ENCODE results near the gene USP12.
"Not testable (repeated sequence)": the region's sequence is repeated elsewhere in the genome, so short reads cannot be mapped to it uniquely, and the experiment has no call there.

Gene USP12

DNA sequence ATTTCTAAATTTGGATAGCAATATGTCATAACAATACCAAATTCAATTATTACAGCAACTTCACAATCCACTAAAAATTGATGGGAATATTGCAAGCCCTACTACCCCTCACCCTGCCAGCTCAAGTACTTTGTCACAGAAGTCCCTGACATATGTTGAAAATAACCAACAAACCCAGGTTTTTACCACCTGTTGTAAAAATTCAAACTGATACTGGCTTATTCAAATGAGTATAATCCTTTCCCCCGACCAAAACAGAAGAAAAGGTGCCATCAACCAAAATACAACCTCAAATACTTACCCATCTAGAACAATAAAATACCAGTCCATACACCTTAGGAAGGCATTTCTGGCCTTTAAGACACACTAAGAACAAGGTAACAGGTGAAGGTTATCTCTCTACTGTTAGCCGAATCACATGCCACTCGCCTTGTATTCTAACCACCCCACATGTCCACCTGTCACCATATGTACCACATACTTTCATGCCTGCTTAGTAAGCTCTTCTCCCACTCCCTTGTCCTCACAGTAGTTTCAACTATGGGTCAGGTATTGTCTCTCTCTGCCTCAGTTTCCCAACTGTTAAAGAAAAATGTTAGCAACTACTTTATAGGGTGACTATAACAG lies 53.1 kb downstream of the USP12 start:
- no peak for FAIRE-seq

DNA sequence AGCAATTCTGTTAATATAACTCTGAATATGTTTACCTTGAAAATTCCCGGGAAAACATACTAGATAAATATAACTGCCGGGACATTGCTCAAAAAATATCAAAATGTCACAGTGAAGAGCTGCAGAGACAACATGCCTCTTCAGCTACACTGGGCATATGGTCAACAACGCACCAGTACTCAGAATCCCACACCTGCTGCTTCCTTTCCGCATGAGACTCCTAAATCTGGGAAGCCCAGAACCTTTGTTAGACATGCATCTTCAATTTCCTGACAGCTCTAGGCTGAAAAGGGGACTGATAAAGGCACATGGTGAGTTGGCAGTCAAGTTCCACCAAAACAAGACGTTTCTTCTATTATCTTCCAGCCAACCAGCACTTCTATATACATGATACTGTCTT lies 53.7 kb downstream of the USP12 start:
- no peak for FAIRE-seq

DNA sequence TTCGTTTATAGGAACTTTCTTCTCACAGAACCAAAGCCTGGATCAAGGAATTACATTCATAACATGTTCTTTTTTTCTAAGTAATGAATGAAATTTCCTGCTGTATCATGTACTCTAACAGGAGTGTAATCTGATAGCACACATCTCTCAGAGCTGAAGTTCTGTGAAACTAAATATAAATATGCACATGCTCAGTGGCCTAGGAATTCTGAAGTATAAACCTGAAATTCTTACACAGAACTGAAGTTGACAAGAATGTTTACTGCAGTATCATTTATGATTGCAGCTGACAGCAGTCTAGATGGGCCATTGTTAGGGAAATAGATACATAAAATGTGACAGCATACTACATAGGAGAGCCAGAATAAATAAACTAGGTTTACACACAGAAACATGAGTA lies 54.5 kb downstream of the USP12 start:
- no peak for FAIRE-seq

DNA sequence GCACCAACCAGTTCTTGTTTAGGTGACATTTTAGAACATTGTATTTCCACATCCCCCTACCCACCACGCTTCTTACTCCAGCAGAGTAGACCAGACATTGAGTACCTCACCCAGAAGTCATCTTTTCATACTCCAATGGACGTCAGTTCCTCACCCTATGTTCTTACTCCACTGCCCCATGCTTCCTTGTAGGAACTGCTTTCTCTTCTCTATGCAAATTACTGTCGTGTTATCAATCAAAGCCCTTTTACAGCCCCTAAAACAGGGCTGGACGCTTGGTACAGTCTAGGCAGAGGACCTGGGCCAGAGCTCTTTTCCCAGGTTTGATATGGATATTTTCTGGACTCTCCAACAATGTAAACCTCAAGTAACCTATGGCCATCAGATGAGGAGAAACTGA lies 58.2 kb downstream of the USP12 start:
- FAIRE-seq: no peak

DNA sequence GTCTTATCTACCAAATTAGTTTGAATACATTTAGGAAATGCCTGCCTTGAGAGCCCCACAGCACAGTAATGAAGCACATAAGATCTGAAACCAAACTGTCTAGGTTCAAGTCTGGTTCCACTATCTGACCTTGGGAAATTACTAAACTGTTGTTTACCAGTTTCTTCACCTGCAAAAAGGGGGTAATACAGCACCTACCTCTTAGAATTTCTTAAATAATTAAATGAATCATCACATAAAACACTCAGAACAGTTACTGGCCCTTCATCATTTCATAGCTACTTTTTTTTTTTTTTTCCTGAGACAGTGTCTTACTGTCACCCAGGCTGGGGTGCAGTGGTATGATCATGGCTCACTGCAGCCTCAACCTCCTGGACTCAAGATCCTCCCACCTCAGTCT lies 59.6 kb downstream of the USP12 start:
- FAIRE-seq: no peak

DNA sequence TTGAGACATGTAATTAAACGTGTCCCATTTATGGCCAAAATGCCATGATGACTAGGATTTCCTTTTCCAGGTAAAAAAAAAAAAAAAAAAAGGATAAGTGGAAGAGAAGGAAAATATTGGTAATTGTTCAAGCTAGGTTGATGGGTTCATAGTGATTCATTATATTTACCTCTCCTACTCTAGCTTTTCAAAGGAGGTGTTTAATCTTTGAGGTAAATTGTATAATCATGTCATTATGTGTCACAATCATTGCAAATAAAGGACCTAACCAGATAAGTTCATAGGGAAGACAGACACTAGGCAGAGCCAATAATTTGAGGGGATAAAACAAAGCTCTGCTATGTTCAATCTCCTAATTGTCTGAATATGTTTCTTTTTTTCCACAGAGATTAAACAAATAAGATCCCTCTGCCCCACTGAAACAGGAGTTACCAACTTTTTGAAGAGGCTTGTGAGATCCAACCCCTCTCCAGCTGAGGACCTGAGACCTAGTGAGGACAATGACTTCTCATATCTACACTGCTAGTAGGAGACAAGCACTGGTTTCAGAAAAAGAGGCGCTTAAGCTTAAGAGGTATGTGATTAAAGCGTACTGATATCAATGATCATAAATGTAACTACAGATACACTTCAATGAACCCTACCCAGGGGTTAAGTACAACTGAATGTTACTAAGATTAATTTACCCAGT lies 61.4 kb downstream of the USP12 start:
- no peak for FAIRE-seq

DNA sequence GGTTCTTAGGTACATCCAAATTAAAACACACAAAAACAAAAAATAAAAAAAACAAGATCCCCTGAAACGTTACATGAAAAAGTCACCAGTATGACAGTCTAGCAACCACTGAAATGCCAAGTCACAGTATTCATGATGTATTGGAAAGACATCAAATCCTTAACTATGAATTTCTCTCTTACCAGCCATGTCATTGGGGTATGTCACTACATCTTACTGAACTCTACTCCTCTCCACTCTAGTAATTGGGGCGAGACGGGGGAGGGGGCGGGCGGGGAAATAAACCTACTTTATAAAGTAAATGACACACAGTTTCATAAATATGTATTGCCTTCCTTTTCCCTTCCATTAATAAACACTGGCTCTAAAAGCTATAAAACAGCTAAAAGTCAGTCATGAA lies 65.5 kb downstream of the USP12 start:
- FAIRE-seq: no peak

DNA sequence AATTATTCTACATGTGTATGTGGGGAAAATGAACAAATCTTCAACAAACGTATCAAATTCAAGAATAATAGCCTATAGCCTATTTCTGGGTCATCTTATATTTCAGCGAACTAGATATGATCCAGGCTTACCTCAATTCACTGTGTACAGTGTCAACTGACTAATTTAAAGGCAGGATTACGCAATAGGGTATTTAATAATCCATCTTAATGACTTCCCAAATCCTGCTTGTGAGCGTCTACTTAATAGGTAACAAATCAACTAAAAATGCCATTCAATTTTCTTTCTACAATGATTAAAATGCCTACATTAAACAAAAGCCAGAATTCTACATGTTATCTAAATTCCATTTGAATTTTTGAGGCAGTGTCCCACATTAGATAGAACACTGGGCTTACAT lies 67.0 kb downstream of the USP12 start:
- FAIRE-seq: no peak

DNA sequence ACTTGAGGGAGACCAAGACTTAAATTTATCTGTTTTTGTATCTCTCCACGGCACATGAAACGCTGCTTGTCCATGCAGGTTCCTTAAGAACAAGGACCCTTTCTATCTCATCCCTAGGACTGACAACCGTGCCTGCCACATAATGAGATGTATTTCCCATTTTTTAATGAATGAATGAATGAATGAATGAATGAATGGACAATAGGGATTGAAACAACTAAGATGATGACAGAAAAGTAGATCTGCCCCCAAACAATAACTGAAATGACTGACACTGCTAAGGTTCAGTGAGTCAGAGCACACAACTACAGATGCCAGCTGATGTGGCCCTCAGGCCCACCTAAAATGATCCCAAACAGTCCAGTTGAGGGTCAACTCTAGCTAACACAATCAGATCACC lies 69.8 kb downstream of the USP12 start:
- no peak for FAIRE-seq

DNA sequence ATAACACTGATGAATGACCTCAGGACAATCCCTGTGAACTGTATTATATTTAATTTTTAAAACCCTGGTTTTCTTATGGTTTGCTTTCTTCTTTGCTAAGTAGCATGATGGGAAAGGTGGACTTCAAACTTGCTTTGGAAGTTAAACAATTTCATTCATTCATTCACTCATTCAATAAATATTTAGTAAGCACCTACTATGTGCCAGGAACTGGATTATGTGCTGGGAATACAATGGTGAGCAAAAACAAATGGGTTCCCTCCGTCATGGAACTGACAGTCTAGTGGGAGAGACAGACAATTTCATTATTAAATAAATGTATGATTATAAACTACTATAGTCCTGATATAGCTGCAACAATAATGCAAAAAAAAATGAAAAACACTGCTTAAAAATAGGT lies 70.3 kb downstream of the USP12 start:
- no peak for FAIRE-seq

DNA sequence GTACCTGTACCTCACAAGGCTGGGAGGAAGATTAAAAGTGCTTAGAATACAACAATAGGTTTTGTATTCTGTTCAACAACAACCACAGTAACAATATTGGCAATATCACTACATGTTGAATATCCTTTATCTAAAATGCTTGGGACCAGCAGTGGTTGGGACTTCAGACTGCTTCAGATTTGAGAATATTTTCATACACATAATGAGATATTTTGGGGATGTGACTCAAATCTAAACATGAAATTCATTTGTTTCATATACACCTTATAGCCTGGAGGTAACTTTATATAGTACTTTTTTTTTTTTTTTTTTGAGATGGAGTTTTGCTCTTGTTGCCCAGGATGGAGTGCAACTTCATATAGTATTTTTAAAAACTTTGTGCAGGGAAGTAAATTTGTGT lies 73.9 kb downstream of the USP12 start:
- FAIRE-seq: no peak

DNA sequence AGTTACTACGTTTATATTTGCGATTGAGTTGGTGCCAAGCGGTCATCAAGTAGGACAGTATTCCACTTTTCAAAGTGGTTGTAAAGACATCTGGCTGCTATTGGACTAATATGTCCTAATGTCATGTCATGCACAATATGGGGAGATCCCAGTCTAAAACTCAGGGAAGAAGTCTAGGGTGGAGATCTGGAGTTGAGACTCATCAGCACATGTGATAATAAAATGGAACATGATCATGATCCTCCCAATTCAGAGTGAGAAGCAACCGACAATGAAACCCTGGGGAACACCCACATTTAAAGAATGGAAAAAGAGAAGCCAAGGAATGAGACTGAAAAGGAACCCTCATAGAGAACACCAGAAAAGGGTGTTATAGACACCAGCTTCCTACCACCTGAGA lies 80.2 kb downstream of the USP12 start:
- FAIRE-seq: no peak

DNA sequence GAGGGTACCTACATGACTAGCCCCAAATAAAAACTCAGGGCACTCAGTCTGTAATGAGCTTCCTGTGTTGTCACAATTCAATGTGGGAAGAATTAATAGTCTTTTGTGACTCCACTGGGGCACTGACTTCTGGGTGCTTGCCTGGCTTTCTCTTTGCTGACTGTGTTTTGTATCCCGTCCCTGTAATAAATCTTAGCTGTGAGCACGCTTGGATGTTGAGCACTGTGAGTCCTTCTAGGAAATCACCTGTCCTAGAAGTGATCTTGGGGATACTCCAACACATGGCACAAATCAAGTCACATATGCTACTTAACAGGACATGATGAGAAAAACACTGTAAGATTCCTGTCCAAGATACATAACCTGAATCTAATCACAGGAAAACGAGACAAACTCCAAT lies 83.0 kb downstream of the USP12 start:
- FAIRE-seq: no peak

DNA sequence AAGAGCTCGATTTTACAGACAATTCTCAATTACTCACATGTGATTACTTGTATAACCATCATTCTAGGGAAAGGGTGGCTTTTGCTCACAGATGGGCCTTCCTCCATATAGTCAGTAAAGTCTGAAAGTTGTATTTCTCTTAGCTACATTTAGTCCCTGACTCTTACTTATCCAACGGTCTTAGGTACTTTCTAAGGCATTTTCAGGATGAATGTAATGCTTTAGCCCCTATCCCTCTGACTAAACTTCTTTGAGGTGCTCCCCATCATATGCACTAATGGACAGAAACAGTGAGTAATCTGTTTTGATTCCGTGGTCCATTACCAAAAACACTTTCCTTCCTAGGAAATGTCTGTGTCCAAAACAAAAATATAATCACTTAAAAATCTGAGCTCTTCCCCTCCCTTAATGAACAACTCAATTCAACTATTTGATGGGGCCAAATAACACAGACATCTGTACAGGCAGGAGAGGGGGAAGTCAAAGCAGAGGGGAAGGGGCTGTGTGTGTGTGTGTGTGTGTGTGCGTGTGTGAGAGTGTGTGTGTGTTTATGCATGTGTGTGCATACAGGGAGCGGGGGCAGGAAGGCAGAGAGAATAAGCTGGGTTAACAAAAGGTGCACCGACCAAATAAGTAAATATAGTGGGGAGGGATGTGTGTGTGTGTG lies 84.9 kb downstream of the USP12 start:
- no peak for FAIRE-seq

DNA sequence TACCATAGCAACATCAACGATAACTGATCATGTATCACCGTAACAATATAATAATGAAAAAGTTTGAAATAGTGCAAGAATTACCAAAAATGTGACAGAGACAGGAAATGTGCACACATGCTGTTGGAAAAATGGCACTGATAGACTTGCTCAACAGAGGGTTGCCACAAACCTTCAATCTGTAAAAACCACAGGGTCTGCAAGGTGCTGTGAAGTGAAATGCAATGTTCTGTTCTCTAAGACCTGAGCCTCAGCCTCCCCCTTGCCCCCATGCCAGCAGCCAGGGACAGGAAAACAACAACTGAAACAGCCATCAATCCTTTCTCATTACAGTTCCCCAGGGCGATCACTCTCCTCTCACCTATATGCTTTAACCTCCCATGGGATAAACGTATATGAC lies 88.4 kb downstream of the USP12 start:
- no peak for FAIRE-seq

DNA sequence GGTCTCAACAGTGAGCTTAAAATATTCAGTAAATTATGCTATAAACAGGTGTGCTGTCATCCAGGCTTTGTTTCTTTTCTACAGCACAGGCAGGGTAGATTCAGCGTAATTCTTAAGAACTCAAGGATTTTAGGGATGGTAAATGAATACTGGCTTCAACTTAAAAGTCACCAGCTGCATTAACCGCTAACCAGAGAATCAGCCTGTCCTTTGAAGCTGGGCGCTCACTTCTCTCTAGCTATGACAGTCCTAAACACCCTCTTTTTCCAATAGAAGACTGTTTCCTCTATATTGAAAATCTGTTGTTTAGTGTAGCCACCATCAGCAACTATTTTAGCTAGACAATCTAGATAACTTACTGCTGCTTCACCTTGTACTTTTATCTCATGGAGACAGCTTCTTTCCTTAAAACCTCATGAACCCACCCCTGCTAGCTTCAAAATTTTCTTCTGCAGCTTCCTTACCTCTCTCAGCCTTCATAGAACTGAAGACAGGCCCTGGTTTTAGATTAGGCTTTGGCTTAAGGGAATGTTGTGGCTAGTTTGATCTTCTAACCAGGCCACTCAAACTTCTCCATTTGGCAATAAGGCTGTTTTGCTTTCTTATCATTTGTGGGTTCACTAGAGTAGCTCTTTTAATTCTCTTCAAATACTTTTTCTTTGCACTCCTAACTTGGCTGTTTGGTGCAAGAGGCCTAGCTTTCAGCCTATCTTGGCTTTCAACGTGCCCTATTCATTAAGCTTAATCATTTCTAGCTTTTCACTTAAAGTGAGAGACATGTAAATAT lies 89.5 kb downstream of the USP12 start:
- FAIRE-seq: no peak

DNA sequence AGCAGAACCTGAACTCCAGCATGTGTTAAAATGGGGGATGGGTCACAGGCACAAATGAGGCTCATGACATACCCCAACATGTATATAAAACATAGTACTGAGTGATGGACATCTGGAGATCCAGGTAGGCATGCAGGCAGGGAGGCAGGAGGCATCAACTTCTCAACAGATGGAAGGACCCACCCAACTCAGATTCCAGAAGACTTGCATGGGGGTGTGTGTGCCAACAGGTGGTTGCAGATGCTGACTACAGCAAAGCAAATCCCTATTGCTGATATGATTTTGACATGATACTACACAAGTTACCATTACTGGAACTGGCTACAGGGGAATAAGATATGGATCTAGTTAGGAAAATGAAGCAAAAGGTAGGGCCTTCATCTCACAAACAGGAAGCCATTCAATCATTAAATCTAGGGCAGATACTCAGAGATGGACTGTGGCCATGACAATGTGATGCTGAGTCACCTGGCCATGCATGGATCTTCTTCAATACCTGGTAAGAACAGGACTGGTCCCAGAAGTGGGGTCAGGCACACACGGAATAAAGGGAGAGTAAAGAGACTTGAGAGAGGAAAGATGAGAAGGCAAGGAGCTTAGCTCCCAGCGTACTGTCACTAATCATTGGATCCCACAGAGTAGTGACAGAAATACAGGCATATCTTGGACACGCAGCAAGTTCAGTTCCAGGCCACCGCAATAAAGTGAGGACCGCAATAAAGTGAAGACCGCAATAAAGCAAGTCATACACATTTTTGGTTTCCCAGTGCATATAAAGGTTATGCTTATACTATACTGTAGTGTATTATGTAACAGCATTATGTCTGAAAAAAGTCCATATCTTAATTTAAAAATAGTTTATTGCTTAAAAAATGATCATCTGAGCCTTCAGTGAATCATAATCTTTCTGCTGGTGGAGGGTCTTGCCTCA lies 91.3 kb downstream of the USP12 start:
- FAIRE-seq: no peak

DNA sequence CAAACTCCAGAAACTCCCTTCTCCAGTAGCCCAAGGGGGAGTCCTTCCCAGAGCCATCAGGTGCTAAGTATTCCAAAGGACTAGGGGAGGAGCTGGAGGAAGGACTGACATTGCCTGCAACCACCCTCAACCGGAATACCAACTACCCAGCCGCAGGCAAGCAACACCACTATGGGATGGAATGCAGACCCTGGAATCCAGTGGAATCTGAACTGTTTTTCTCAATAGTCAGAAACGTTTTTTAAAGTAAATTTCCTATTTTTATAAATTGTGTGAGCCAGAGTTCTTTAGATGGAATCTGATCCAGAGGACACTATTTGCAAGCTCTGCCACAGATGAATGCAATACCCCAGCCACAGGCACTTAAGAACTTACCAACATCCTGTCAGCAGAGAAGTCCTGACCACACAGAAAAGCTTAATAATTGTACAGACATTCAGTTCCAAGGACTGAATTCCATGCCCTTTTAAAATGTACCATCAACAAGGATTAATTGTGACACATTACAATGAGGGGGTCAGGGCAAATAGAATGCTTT lies 92.1 kb downstream of the USP12 start:
- no peak for FAIRE-seq

DNA sequence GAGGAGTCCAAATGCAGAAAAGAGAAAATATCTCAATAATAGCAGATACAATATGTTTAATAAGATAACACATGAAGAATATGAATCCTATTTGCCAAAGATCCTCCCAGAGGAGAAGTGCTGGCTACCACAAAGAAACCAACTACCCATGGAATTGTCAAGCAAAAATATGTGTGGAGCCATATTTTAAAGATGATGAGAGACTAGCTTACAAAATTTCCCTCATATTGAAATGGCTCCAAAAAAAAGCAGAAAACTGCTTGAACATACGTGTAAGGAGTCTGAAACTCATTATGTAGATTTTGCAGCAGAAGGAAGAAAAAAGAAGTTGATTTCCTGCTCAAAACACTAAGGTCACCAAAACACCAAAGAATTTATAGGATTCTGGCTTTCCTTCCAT lies 94.2 kb downstream of the USP12 start:
- no peak for FAIRE-seq

DNA sequence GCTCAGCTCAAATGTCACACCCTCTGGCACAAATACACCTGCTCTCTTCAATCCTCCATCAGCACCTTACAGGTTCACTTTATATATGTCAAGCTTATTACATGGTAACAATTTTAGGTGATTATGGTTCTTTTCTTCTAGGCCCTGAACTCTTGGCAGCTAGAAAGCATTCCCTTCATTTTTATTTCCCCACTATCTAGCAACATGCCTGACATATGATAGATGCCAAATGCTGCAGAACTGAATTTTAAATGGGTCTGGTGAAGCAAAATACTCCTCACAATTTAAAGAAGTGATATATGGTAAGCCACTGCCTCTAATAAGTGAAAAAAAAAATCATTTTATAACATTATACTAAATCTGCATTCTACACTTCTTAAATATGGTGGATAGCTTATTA lies 95.2 kb downstream of the USP12 start:
- FAIRE-seq: no peak

DNA sequence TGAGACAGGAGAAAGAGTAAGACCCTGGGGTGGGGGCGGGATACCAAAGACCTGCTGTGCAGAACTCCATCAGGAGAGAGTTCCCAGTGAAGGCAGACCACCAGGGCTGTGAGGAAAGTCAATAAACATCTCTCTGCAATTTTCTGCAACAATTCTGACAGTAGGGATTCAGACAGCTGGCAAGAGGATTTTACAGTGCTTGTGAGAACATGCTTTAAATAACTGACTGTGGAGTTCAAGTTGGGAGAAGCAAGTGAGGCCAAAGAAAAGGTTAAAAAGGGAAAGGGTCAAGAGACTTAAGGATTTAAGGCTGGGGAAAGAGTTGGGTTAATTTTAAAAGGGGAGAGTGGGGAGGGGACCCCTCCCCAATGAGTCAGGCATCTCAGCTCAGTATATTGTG lies 98.4 kb downstream of the USP12 start:
- no peak for FAIRE-seq

DNA sequence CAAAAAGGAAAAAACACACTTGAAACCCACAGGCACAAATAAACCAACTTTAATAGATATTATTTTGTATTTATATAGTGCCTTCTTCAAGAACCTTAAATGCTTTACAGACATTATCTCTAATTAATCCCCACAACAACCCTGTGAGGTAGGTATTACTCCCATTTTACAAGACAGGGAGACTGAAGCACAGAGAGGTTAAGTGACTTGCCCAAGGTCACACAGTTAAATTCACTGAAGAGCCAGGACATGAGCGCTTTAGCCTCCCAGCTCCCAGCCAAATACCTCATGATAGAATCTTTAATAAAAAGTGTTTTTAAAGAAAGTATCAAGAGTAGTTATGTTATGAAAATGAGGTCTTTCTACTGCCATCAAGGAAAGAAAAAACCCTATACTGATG lies 105.5 kb downstream of the USP12 start:
- not testable (repeated sequence) for FAIRE-seq
